Spleen (tissue), 11 donors: ENCODE data around the gene MAG. TPM values are rescaled to one million over a fixed set of nuclear protein-coding genes. Genes with fewer than 3 reads are reported as not detected.

Experiments
- DNase-seq: peaks from one replicate; pipeline ENCODE4 v3.0.0-alpha.2; 2020
- H3K27ac ChIP-seq, 8 donors: fragments of 200-600 bp; sonication (generic) in 7 of 8; 1 replicate in 4 of 8; 2 replicates in 4 of 8; pipeline versions ENCODE4 v1.5.0 to v1.8.0; 2016 to 2021; ENCODE audit warnings: inconsistent platforms in 4 of 8, mild to moderate bottlenecking in 4 of 8, moderate library complexity in 1 of 8
- H3K27me3 ChIP-seq, 7 donors: fragments of 200-600 bp; sonication (generic) in 6 of 7; replicated peaks in 1 of 7; 1 replicate in 4 of 7; 2 replicates in 3 of 7; pipeline versions ENCODE4 v1.5.0 to v1.8.0; 2016 to 2021; ENCODE audit warnings: inconsistent platforms in 3 of 7, mild to moderate bottlenecking in 1 of 7
- H3K36me3 ChIP-seq, 6 donors: fragments of 200-600 bp; sonication (generic) in 5 of 6; 1 replicate in 4 of 6; 2 replicates in 2 of 6; pipeline versions ENCODE4 v1.5.0 to v1.8.0; 2016 to 2021; ENCODE audit warnings: inconsistent platforms in 2 of 6
- H3K4me1 ChIP-seq, 6 donors: fragments of 200-600 bp; sonication (generic) in 5 of 6; 1 replicate in 3 of 6; 2 replicates in 3 of 6; pipeline versions ENCODE4 v1.5.0 to v1.8.0; 2016 to 2021; ENCODE audit warnings: inconsistent platforms in 3 of 6
- H3K4me3 ChIP-seq, 8 donors: fragments of 200-600 bp; sonication (generic) in 7 of 8; 1 replicate in 4 of 8; 2 replicates in 4 of 8; pipeline versions ENCODE4 v1.5.0 to v1.8.0; 2016 to 2021; ENCODE audit warnings: inconsistent platforms in 4 of 8, mild to moderate bottlenecking in 4 of 8, moderate library complexity in 2 of 8
- H3K9me3 ChIP-seq, 8 donors: fragments of 200-600 bp; sonication (generic) in 7 of 8; 1 replicate in 4 of 8; 2 replicates in 4 of 8; pipeline versions ENCODE4 v1.5.0 to v1.8.0; 2016 to 2021; ENCODE audit warnings: inconsistent platforms in 4 of 8
- POLR2A ChIP-seq, 3 donors: fragments of 450-650 bp; IDR thresholded peaks; one replicate each; pipeline ENCODE4 v1.5.1; 2017; ENCODE audit warnings: antibody characterized with exemption in 3 of 3, mild to moderate bottlenecking in 1 of 3
- POLR2AphosphoS5 ChIP-seq, 3 donors: sonication (generic); formaldehyde crosslinking; IDR thresholded peaks; one replicate each; pipeline ENCODE4 v1.5.1; 2017; ENCODE audit warnings: antibody characterized with exemption in 3 of 3
- WGBS, 5 donors: extraction: QIAGEN DNeasy Blood & Tissue Kit in 3 of 5; methylation state at CpG; one replicate each; pipeline versions ENCODE4 v1.1.5 to v1.1.7; 2013 to 2018; 5-methylcytosine and 5-hydroxymethylcytosine counted together
- intact Hi-C: fragments of 100-400 bp; cut with DNase I; formaldehyde crosslinking; loops from one replicate; pipeline ENCODE4 v1.15.0; 2023; ENCODE audit warnings: low total_unique reads
- polyA plus RNA-seq, 3 donors: library from polyadenylated mRNA; stranded (reverse); fragments of 200-250 nt; gene quantifications; one replicate each; pipeline ENCODE4 v1.2.1, GENCODE V29; 2013
- total RNA-seq, 7 donors: library from RNA; depleted of rRNA in 3 of 7; stranded (reverse); fragments of >200 nt in 3 of 7; fragmentation: NEBNext Ultra II Directional in 4 of 7; extraction: Animal tissue kit (Norgen Biotek cat#: 25700) in 4 of 7; gene quantifications; one replicate each; pipeline versions ENCODE4 v1.1.0 to v1.2.1, GENCODE V29; 2016 to 2021
- TF ChIP-seq, protein P1 (sequence below), 11 experiments: fragments of 200-600 bp in 7 of 11; fragments of 450-650 bp in 4 of 11; sonication (generic) in 4 of 11; IDR thresholded peaks in 8 of 11; conservative IDR thresholded peaks in 3 of 11; 1 replicate in 7 of 11; 2 replicates in 4 of 11; pipeline versions ENCODE4 v1.4.0 to v1.8.0; 2016 to 2021; ENCODE audit warnings: antibody characterized with exemption in 11 of 11, inconsistent platforms in 4 of 11, mild to moderate bottlenecking in 1 of 11
- donor health status: healthy with polysubstance abuse.
- donor health status: DM: no; HTN: no; CAD: no; lungs with moderate emphysema.
- donor health status: DM: no; HTN: no; CAD: no.
- donor health status: Bipolar disorder and iron deficiency.
- donor health status: healthy.
- donor health status: DM: no; HTN: no; CAD: no.
- donor health status: DM: yes; HTN: yes; CAD: no.

MAG gene
- total and polyA plus RNA-seq, 10 donors, result 0.07 to 55.2 (median 0.38) TPM; not detected in 2

GRCh38 chr19:35332817-35333216 is 40.9 kb downstream of the MAG start:
- H3K4me3 ChIP-seq, result peak overlapping the region; percentile 11 to 77 (median 44)
- WGBS, 5 donors, result 25 to 34% (median 26%) methylated on average over 12 of the region's 12 CpGs
- H3K4me1 ChIP-seq, result peaks cover 3 to 86% (median 46%) of the 10 kb centered on the region in 6 donors
- peak; percentile 85 for DNase-seq
- H3K9me3 ChIP-seq, result no peaks in the 10 kb centered on the region
- intact Hi-C loops, result loop anchor here (10.0 kb wide), 1 partner anchor 58 kb away; no protein-coding TSS in a partner anchor
- peaks cover 0 to 13% (median 0%) of the 10 kb centered on the region in 7 donors for H3K27me3 ChIP-seq
- H3K27ac ChIP-seq, result peak overlapping the region in 6 of 8 donors; percentile 20 to 87 (median 75)
- peaks cover 0 to 39% (median 3%) of the 10 kb centered on the region in 6 donors for H3K36me3 ChIP-seq
- TF ChIP-seq POLR2A (IDR thresholded peaks at IDR 0.05) (no peak), POLR2AphosphoS5 (IDR thresholded peaks at IDR 0.05) (peak; percentile 68 to 75 (median 69))
- TF ChIP-seq, protein P1, sequence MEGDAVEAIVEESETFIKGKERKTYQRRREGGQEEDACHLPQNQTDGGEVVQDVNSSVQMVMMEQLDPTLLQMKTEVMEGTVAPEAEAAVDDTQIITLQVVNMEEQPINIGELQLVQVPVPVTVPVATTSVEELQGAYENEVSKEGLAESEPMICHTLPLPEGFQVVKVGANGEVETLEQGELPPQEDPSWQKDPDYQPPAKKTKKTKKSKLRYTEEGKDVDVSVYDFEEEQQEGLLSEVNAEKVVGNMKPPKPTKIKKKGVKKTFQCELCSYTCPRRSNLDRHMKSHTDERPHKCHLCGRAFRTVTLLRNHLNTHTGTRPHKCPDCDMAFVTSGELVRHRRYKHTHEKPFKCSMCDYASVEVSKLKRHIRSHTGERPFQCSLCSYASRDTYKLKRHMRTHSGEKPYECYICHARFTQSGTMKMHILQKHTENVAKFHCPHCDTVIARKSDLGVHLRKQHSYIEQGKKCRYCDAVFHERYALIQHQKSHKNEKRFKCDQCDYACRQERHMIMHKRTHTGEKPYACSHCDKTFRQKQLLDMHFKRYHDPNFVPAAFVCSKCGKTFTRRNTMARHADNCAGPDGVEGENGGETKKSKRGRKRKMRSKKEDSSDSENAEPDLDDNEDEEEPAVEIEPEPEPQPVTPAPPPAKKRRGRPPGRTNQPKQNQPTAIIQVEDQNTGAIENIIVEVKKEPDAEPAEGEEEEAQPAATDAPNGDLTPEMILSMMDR (IDR thresholded peaks at IDR 0.05 in 8 of 11, conservative IDR thresholded peaks at IDR 0.05 in 3 of 11), result no peak

GRCh38 chr19:35334144-35334753 is 42.3 kb downstream of the MAG start:
- Histone ChIP-seq H3K4me1 (peaks cover 3 to 85% (median 38%) of the 10 kb centered on the region in 6 donors), H3K27me3 (peaks cover 0 to 13% (median 0%) of the 10 kb centered on the region in 7 donors), H3K27ac (peak overlapping the region in 5 of 8 donors; percentile 15 to 87 (median 79)), H3K9me3 (no peaks in the 10 kb centered on the region), H3K4me3 (peak overlapping the region in 4 of 8 donors; percentile 5 to 77 (median 49)), H3K36me3 (peaks cover 0 to 53% (median 3%) of the 10 kb centered on the region in 6 donors)
- TF ChIP-seq POLR2AphosphoS5 (IDR thresholded peaks at IDR 0.05) (no peak), POLR2A (IDR thresholded peaks at IDR 0.05) (no peak)
- TF ChIP-seq, protein P1 (IDR thresholded peaks at IDR 0.05 in 8 of 11, conservative IDR thresholded peaks at IDR 0.05 in 3 of 11), result no peak
- intact Hi-C loops, result loop anchor here (10.0 kb wide), 1 partner anchor 59 kb away; no protein-coding TSS in a partner anchor
- DNase-seq, result no peak
- WGBS, 5 donors, result 71 to 84% (median 75%) methylated on average over 10 of the region's 10 CpGs

DNA sequence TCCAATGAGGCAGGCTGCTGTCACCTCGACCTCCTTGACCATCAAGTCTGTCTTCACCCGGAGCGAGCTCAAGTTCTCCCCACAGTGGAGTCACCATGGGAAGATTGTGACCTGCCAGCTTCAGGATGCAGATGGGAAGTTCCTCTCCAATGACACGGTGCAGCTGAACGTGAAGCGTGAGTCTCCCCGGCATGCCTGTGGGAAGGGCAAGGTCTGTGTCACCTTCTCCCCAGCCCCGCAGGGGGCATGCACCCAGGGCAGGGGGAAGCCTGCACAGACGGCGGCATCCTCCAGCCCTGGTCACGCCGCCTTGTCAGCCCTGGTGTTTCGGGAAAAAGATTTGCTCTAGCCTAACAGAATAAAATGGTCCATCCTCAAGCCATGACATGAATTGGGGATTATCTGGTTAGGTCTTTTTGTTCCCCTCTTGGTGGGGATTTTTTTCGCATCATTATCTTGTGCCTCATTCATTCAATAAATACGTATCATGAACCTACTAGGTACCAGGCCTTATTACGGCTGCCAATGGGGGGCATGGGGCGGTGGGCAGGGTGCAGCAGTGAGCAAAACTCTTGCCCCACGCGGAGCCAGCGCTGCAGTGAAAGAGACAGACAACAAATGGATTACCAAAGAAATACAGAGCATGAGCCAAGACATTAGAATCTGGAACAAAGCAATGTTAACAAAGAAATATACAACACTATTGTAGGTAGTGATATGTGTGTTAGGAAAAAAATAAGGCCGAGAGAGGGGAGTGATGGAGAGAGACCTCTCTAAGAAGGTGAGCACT is 44.4 kb downstream of the MAG start:
- peaks cover 0 to 6% (median 0%) of the 10 kb centered on the region in 7 donors for H3K27me3 ChIP-seq
- TF ChIP-seq POLR2AphosphoS5 (IDR thresholded peaks at IDR 0.05), result peak in 2 of 3 donors; percentile 24 to 72
- TF ChIP-seq, protein P1 (IDR thresholded peaks at IDR 0.05 in 8 of 11, conservative IDR thresholded peaks at IDR 0.05 in 3 of 11), result no peak
- intact Hi-C loops, result loop anchor here (10.0 kb wide), 1 partner anchor 62 kb away; no protein-coding TSS in a partner anchor
- H3K36me3 ChIP-seq, result peaks cover 0 to 74% (median 3%) of the 10 kb centered on the region in 6 donors
- no peaks in the 10 kb centered on the region for H3K9me3 ChIP-seq
- 85 to 91% (median 89%) methylated on average over 20 to 21 of the region's 21 CpGs for WGBS, 5 donors
- no peak overlapping the region for H3K4me3 ChIP-seq
- H3K27ac ChIP-seq, result no peak overlapping the region
- no peak for DNase-seq
- H3K4me1 ChIP-seq, result peaks cover 3 to 98% (median 42%) of the 10 kb centered on the region in 6 donors
